GM12865 (cell line): ENCODE data around the gene IFI27L1.

ENCODE experiments used
- DNase-seq: peaks from one replicate; pipeline ENCODE4 v3.0.0; 2010; ENCODE audit warnings: low read depth
- H3K4me3 ChIP-seq: 2 replicates; pipeline ENCODE4 v1.5.1; 2011; ENCODE audit warnings: mild to moderate bottlenecking, low read depth, low read length, control low read depth
- CTCF ChIP-seq: IDR thresholded peaks from 2 replicates; pipeline ENCODE4 v1.5.1; 2011; ENCODE audit warnings: low read length, control low read depth, low read depth, inconsistent platforms; ENCODE audit not compliant: insufficient read depth; ENCODE audit errors: missing control alignments

Gene IFI27L1

GRCh38 chr14:94119071-94119470 is 38.0 kb downstream of the IFI27L1 start:
- no peak overlapping the region for H3K4me3 ChIP-seq
- no peak for DNase-seq
- no peak for TF ChIP-seq CTCF

GRCh38 chr14:94120667-94121340 is 39.7 kb downstream of the IFI27L1 start:
- H3K4me3 ChIP-seq, result no peak overlapping the region
- TF ChIP-seq CTCF, result no peak
- no peak for DNase-seq

GRCh38 chr14:94121485-94121884 is 40.4 kb downstream of the IFI27L1 start:
- no peak overlapping the region for H3K4me3 ChIP-seq
- DNase-seq, result no peak
- TF ChIP-seq CTCF, result no peak

- no peak for TF ChIP-seq CTCF
- no peak for DNase-seq
- H3K4me3 ChIP-seq, result no peak overlapping the region
Measured at GRCh38 chr14:94122438-94122837, 41.3 kb downstream of the IFI27L1 start.

GRCh38 chr14:94123296-94123695 is 42.2 kb downstream of the IFI27L1 start:
- DNase-seq, result no peak
- no peak overlapping the region for H3K4me3 ChIP-seq
- TF ChIP-seq CTCF, result no peak

- TF ChIP-seq CTCF, result no peak
- DNase-seq, result no peak
- no peak overlapping the region for H3K4me3 ChIP-seq
Measured at GRCh38 chr14:94123868-94124267, 42.8 kb downstream of the IFI27L1 start.

GRCh38 chr14:94124582-94125377 is 43.7 kb downstream of the IFI27L1 start:
- TF ChIP-seq CTCF, result no peak
- no peak for DNase-seq
- no peak overlapping the region for H3K4me3 ChIP-seq
